HepG2 (cell line): ENCODE measurements around the gene RIN3. TPM values are rescaled to one million over a fixed set of nuclear protein-coding genes. Genes with fewer than 3 reads are reported as not detected.

Experiments
- ATAC-seq: fragments of 200-7000 bp; cut with Tn5 transposase; 3 replicates; pipeline ENCODE4 v1.9.1; 2020; ENCODE audit warnings: mild to moderate bottlenecking, moderate library complexity
- BruUV-seq: library from RNA; stranded (reverse); fragments of 400-500 nt; replicated peaks from 2 replicates; lab custom pipeline; 2021; lab: Mats Ljungman, UMichigan
- CTCF ChIA-PET: fragments of 300-600 bp; formaldehyde crosslinking; extraction: SDS; loops from one replicate; lab custom pipeline; 2021; ENCODE audit warnings: low total read pairs, inconsistent platforms, low intra/inter-chr PET ratio; lab: Yijun Ruan, JAX
- POLR2A ChIA-PET: fragments of 350-600 bp; sonication (Branson Sonifier 250); formaldehyde crosslinking; loops from one replicate; lab custom pipeline; 2020; ENCODE audit warnings: antibody characterized with exemption, inconsistent platforms; lab: Yijun Ruan, JAX
- DNase-seq: peaks from one replicate; pipeline ENCODE4 v3.0.0-alpha.2; 2015; ENCODE audit warnings: low spot score
- FAIRE-seq: peaks from 3 replicates; lab custom pipeline; 2011; peaks lifted over from hg19 to GRCh38; lab: Jason Lieb, UNC
- H2AFZ ChIP-seq: one replicate; pipeline ENCODE4 v1.6.1; 2011; ENCODE audit warnings: low read length, inconsistent platforms
- H3K27ac ChIP-seq: fragments of 300-600 bp; 3 replicates; pipeline ENCODE4 v1.8.0; 2011; ENCODE audit warnings: mixed run types, mild to moderate bottlenecking, mixed read lengths, low read length, inconsistent platforms; ENCODE audit not compliant: insufficient read depth; ENCODE audit errors: extremely low read length
- H3K27me3 ChIP-seq, 2 experiments: fragments of 200-600 bp in 1 of 2; 2 replicates in 1 of 2; 3 replicates in 1 of 2; pipeline versions ENCODE4 v1.6.0 to v1.8.0; 2011; ENCODE audit warnings: low read length in 2 of 2, mild to moderate bottlenecking in 2 of 2, moderate library complexity in 2 of 2, inconsistent platforms in 1 of 2; ENCODE audit not compliant: insufficient read depth in 2 of 2, control insufficient read depth in 1 of 2
- H3K36me3 ChIP-seq, 2 experiments: fragments of 200-600 bp in 1 of 2; replicated peaks in 1 of 2; 2 replicates in 1 of 2; 3 replicates in 1 of 2; pipeline versions ENCODE4 v1.5.1 to v1.8.0; 2011; ENCODE audit warnings: low read length in 2 of 2, inconsistent platforms in 1 of 2; ENCODE audit not compliant: insufficient read depth in 2 of 2, control insufficient read depth in 1 of 2
- H3K4me1 ChIP-seq: 2 replicates; pipeline ENCODE4 v1.5.1; 2012; ENCODE audit warnings: low read length, inconsistent platforms; ENCODE audit not compliant: insufficient read depth
- H3K4me2 ChIP-seq: 2 replicates; pipeline ENCODE4 v1.6.0; 2011; ENCODE audit warnings: low read depth, low read length, inconsistent platforms
- H3K4me3 ChIP-seq, 3 experiments: fragments of 200-600 bp in 1 of 3; sonication (generic), shearing (Covaris generic) in 1 of 3; replicated peaks in 1 of 3; 2 replicates each; pipeline ENCODE4 v1.5.1; 2011 to 2016; ENCODE audit warnings: low read length in 3 of 3, inconsistent platforms in 2 of 3, low read depth in 2 of 3, mild to moderate bottlenecking in 2 of 3, control low read depth in 1 of 3, mixed read lengths in 1 of 3; ENCODE audit not compliant: insufficient read depth in 1 of 3
- H3K79me2 ChIP-seq: one replicate; pipeline ENCODE4 v1.6.1; 2011; ENCODE audit warnings: low read length, inconsistent platforms; ENCODE audit not compliant: insufficient read depth
- H3K9ac ChIP-seq: 2 replicates; pipeline ENCODE4 v1.6.0; 2011; ENCODE audit warnings: mild to moderate bottlenecking, low read depth, low read length, inconsistent platforms; ENCODE audit not compliant: insufficient read depth
- H3K9me3 ChIP-seq: 2 replicates; pipeline ENCODE4 v1.5.1; 2012; ENCODE audit warnings: mild to moderate bottlenecking, low read length
- H4K20me1 ChIP-seq: 2 replicates; pipeline ENCODE4 v1.6.0; 2011; ENCODE audit warnings: inconsistent platforms, mild to moderate bottlenecking, low read length, moderate library complexity; ENCODE audit not compliant: insufficient read depth
- HNF1B ChIP-seq: sonication (generic); formaldehyde crosslinking; IDR thresholded peaks from 2 replicates; pipeline ENCODE4 v1.5.1; 2020; ENCODE audit warnings: mild to moderate bottlenecking, moderate library complexity, missing genetic modification reagents
- IRF1 ChIP-seq: sonication (generic); formaldehyde crosslinking; IDR thresholded peaks from 2 replicates; pipeline ENCODE4 v1.4.0; 2020; ENCODE audit warnings: low read depth, mild to moderate bottlenecking, missing genetic modification reagents
- NKX3-1 ChIP-seq: sonication (generic); formaldehyde crosslinking; IDR thresholded peaks from 2 replicates; pipeline ENCODE4 v1.5.0; 2020; ENCODE audit warnings: missing genetic modification reagents
- POLR2A ChIP-seq, 2 experiments: IDR thresholded peaks; 2 replicates each; pipeline ENCODE4 v1.6.1; 2011; ENCODE audit warnings: low read depth in 2 of 2, low read length in 2 of 2, mild to moderate bottlenecking in 1 of 2, moderate library complexity in 1 of 2; ENCODE audit not compliant: insufficient read depth in 1 of 2
- PPARG ChIP-seq: conservative IDR thresholded peaks from 2 replicates; pipeline ENCODE4 v1.6.1; 2016; ENCODE audit warnings: missing biosample characterization, missing genetic modification reagents
- RCOR2 ChIP-seq: IDR thresholded peaks from 2 replicates; pipeline ENCODE4 v1.6.1; 2016; ENCODE audit warnings: missing biosample characterization, missing genetic modification reagents
- SPEN ChIP-seq: sonication (generic); formaldehyde crosslinking; IDR thresholded peaks from 2 replicates; pipeline ENCODE4 v1.5.1; 2020; ENCODE audit warnings: low read depth, mild to moderate bottlenecking, missing genetic modification reagents
- SYNCRIP ChIP-seq: fragments of 200-400 bp; formaldehyde crosslinking; IDR thresholded peaks from 2 replicates; pipeline ENCODE4 v1.6.1; 2018; ENCODE audit warnings: mild to moderate bottlenecking, low read depth, low read length; ENCODE audit not compliant: insufficient read depth
- THAP11 ChIP-seq: IDR thresholded peaks from 2 replicates; pipeline ENCODE4 v1.6.1; 2016; ENCODE audit warnings: missing biosample characterization, missing genetic modification reagents
- THRA ChIP-seq: sonication (generic); formaldehyde crosslinking; IDR thresholded peaks from 2 replicates; pipeline ENCODE4 v1.4.0; 2020; ENCODE audit warnings: missing genetic modification reagents, borderline replicate concordance
- TP53 ChIP-seq: sonication (generic); formaldehyde crosslinking; conservative IDR thresholded peaks from 2 replicates; pipeline ENCODE4 v1.4.0; 2020; ENCODE audit warnings: missing genetic modification reagents
- ZBTB20 ChIP-seq: sonication (generic); formaldehyde crosslinking; IDR thresholded peaks from 2 replicates; pipeline ENCODE4 v1.8.1; 2023; ENCODE audit warnings: missing genetic modification reagents, low read depth, mild to moderate bottlenecking, borderline replicate concordance
- ZNF232 ChIP-seq: sonication (generic); formaldehyde crosslinking; IDR thresholded peaks from 2 replicates; pipeline ENCODE4 v1.4.0; 2020; ENCODE audit warnings: missing genetic modification reagents, borderline replicate concordance
- ZNF281 ChIP-seq: sonication (generic); formaldehyde crosslinking; IDR thresholded peaks from 2 replicates; pipeline ENCODE4 v1.4.0; 2020; ENCODE audit warnings: missing genetic modification reagents, borderline replicate concordance
- ZNF326 ChIP-seq: sonication (generic); formaldehyde crosslinking; IDR thresholded peaks from 2 replicates; pipeline ENCODE4 v1.4.0; 2020; ENCODE audit warnings: missing genetic modification reagents, borderline replicate concordance
- ZNF33B ChIP-seq: sonication (generic); formaldehyde crosslinking; IDR thresholded peaks from 2 replicates; pipeline ENCODE4 v1.5.1; 2020; ENCODE audit warnings: mild to moderate bottlenecking, missing genetic modification reagents
- ZNF367 ChIP-seq: sonication (generic); formaldehyde crosslinking; IDR thresholded peaks from 2 replicates; pipeline ENCODE4 v1.4.0; 2020; ENCODE audit warnings: missing genetic modification reagents, borderline replicate concordance
- ZNF598 ChIP-seq: sonication (generic); formaldehyde crosslinking; IDR thresholded peaks from 2 replicates; pipeline ENCODE4 v1.5.1; 2020; ENCODE audit warnings: mild to moderate bottlenecking, missing genetic modification reagents, borderline replicate concordance
- ZNF670 ChIP-seq: sonication (generic); formaldehyde crosslinking; IDR thresholded peaks from 2 replicates; pipeline ENCODE4 v1.8.0; 2022; ENCODE audit warnings: mild to moderate bottlenecking, missing genetic modification reagents, borderline replicate concordance
- WGBS: methylation state at CpG from one replicate; pipeline ENCODE4 v1.1.6; 2017; ENCODE audit warnings: low lambda C conversion rate; 5-methylcytosine and 5-hydroxymethylcytosine counted together
- in situ Hi-C: cut with HindIII; loops from 2 replicates; pipeline ENCODE4 v1.10.0; 2017; ENCODE audit warnings: low pct_unique_long_range_greater_than_20kb; ENCODE audit not compliant: extremely low pct_ligation_motif_present
- intact Hi-C: fragments of 100-400 bp; cut with micrococcal nuclease; formaldehyde crosslinking; loops from one replicate; pipeline ENCODE4 v1.10.0; 2022; ENCODE audit not compliant: unreplicated experiment
- polyA plus RNA-seq, 8 experiments: library from polyadenylated mRNA; depleted of rRNA in 3 of 8; stranded (reverse) in 7 of 8; unstranded in 1 of 8; fragments of >200 nt; fragmentation: Illumina TruSeq in 4 of 8; extraction: Trizol in 4 of 8; gene quantifications; 2 replicates each; pipeline versions ENCODE4 v1.2.1 to v1.2.3, GENCODE V29; 2011 to 2016; ENCODE audit warnings: low read depth in 4 of 8, missing spikeins in 1 of 8, mixed read lengths in 1 of 8; ENCODE audit not compliant: insufficient read depth in 1 of 8
- total RNA-seq, 5 experiments: library from RNA; depleted of rRNA; stranded (reverse); fragments of >200 nt; fragmentation: Illumina TruSeq; extraction: Trizol; gene quantifications; 2 replicates each; pipeline ENCODE4 v1.2.3, GENCODE V29; 2016; ENCODE audit warnings: low read depth in 1 of 5

The RIN3 gene
- total and polyA plus RNA-seq, 2 of the 13 experiments (the other 11 are each of a cell fraction or from before 2014, with no cell fraction given): 2.3 to 3.6 TPM

GRCh38 chr14:92654239-92654901, 140.8 kb downstream of the RIN3 start:
- Histone ChIP-seq H3K4me2 (no peak overlapping the region), H3K79me2 (no peaks in the 10 kb centered on the region), H3K36me3 (peaks cover under 1 to 3% of the 10 kb centered on the region in 2 experiments; a peak in 2 of 5 replicates), H3K9ac (no peak overlapping the region), H3K27ac (no peak overlapping the region), H4K20me1 (no peaks in the 10 kb centered on the region), H3K4me1 (no peaks in the 10 kb centered on the region), H3K9me3 (no peaks in the 10 kb centered on the region), H3K4me3 (no peak overlapping the region), H3K27me3 (no peaks in the 10 kb centered on the region), H2AFZ (no peak overlapping the region)
- ATAC-seq: no peak
- POLR2A ChIA-PET: interaction anchor here (0.6 kb wide), 1 partner anchor 11 kb away, joined by 3 read pairs; no protein-coding TSS in a partner anchor
- 97% methylated on average over 18 of the region's 18 CpGs for WGBS
- in situ Hi-C loops (no loop called here), intact Hi-C loops (no loop called here)
- FAIRE-seq: no peak
- no peak for DNase-seq
- BruUV-seq: no TSS peak
- CTCF ChIA-PET: no interaction called here
- TF ChIP-seq THRA (CRISPR knock-in tag): no peak
- TF ChIP-seq ZNF598: no peak
- no peak for TF ChIP-seq THAP11 (CRISPR knock-in tag)
- TF ChIP-seq ZNF326 (CRISPR knock-in tag): no peak
- no peak for TF ChIP-seq ZNF33B
- TF ChIP-seq ZNF367: no peak
- no peak for TF ChIP-seq SPEN (CRISPR knock-in tag)
- no peak for TF ChIP-seq PPARG
- TF ChIP-seq ZBTB20 (CRISPR knock-in tag): no peak
- no peak for TF ChIP-seq NKX3-1
- TF ChIP-seq SYNCRIP: no peak
- TF ChIP-seq HNF1B (CRISPR knock-in tag): no peak
- no peak for TF ChIP-seq TP53 (CRISPR knock-in tag)
- no peak for TF ChIP-seq ZNF670 (CRISPR knock-in tag)
- no peak for TF ChIP-seq RCOR2 (CRISPR knock-in tag)
- TF ChIP-seq ZNF232 (CRISPR knock-in tag): no peak
- TF ChIP-seq POLR2A (IDR thresholded peaks at IDR 0.05; ENCODE audit: insufficient read depth in 1 of 2, low read depth in 2 of 2, low read length in 2 of 2): no peak
- TF ChIP-seq ZNF281 (CRISPR knock-in tag): no peak
- TF ChIP-seq IRF1 (CRISPR knock-in tag): no peak
